H9 (cell line): ENCODE measurements around the gene FMO2. TPM values are rescaled to one million over a fixed set of nuclear protein-coding genes. Genes with fewer than 3 reads are reported as not detected.

ENCODE experiments used
- DNase-seq: peaks from one replicate; pipeline ENCODE4 v3.0.0-alpha.2; 2017
- H2AFZ ChIP-seq: one replicate; pipeline ENCODE4 v1.6.1; 2013; ENCODE audit warnings: mild to moderate bottlenecking, low read length, control low read depth, moderate library complexity
- H2AK5ac ChIP-seq: 2 replicates; pipeline ENCODE4 v1.6.1; 2013; ENCODE audit warnings: low read length, control low read depth, mixed read lengths; ENCODE audit not compliant: insufficient read length
- H2BK120ac ChIP-seq: one replicate; pipeline ENCODE4 v1.6.1; 2013; ENCODE audit warnings: low read depth, mild to moderate bottlenecking, low read length, control low read depth, inconsistent platforms; ENCODE audit not compliant: poor library complexity, severe bottlenecking
- H2BK12ac ChIP-seq: 2 replicates; pipeline ENCODE4 v1.6.1; 2013; ENCODE audit warnings: low read length, control low read depth, mixed read lengths, low read depth; ENCODE audit not compliant: insufficient read length
- H2BK15ac ChIP-seq: 2 replicates; pipeline ENCODE4 v1.6.1; 2013; ENCODE audit warnings: low read depth, low read length, control low read depth
- H2BK20ac ChIP-seq: one replicate; pipeline ENCODE4 v1.6.1; 2013; ENCODE audit warnings: low read depth, mild to moderate bottlenecking, low read length, control low read depth, inconsistent platforms; ENCODE audit not compliant: poor library complexity, severe bottlenecking
- H2BK5ac ChIP-seq: 2 replicates; pipeline ENCODE4 v1.6.1; 2013; ENCODE audit warnings: low read length, control low read depth, mixed read lengths; ENCODE audit not compliant: insufficient read length
- H3K14ac ChIP-seq: 2 replicates; pipeline ENCODE4 v1.6.1; 2013; ENCODE audit warnings: low read length, control low read depth; ENCODE audit not compliant: insufficient read depth
- H3K18ac ChIP-seq: 2 replicates; pipeline ENCODE4 v1.6.1; 2013; ENCODE audit warnings: low read depth, mild to moderate bottlenecking, mixed read lengths, low read length, control low read depth; ENCODE audit not compliant: insufficient read length
- H3K23ac ChIP-seq: 2 replicates; pipeline ENCODE4 v1.6.1; 2013; ENCODE audit warnings: low read length, control low read depth, mixed read lengths, low read depth; ENCODE audit not compliant: insufficient read length
- H3K23me2 ChIP-seq: 2 replicates; pipeline ENCODE4 v1.6.1; 2013; ENCODE audit warnings: low read depth, mild to moderate bottlenecking, mixed read lengths, low read length, control low read depth; ENCODE audit not compliant: insufficient read length, poor library complexity, severe bottlenecking
- H3K27ac ChIP-seq: 2 replicates; pipeline ENCODE4 v1.5.1; 2013; ENCODE audit warnings: low read length, control low read depth, mixed read lengths, low read depth; ENCODE audit not compliant: insufficient read length
- H3K27me3 ChIP-seq: 2 replicates; pipeline ENCODE4 v1.6.1; 2013; ENCODE audit warnings: low read length, control low read depth, inconsistent platforms; ENCODE audit not compliant: insufficient read depth
- H3K4ac ChIP-seq: 2 replicates; pipeline ENCODE4 v1.6.1; 2013; ENCODE audit warnings: low read depth, mild to moderate bottlenecking, control low read depth, inconsistent platforms, low read length, moderate library complexity
- H3K4me1 ChIP-seq: 2 replicates; pipeline ENCODE4 v1.6.1; 2013; ENCODE audit warnings: low read length, control low read depth, inconsistent platforms; ENCODE audit not compliant: insufficient read depth
- H3K4me2 ChIP-seq: 2 replicates; pipeline ENCODE4 v1.6.1; 2013; ENCODE audit warnings: low read length, control low read depth, mixed read lengths; ENCODE audit not compliant: insufficient read length, insufficient read depth
- H3K56ac ChIP-seq: 2 replicates; pipeline ENCODE4 v1.6.1; 2013; ENCODE audit warnings: low read depth, mild to moderate bottlenecking, mixed read lengths, low read length, control low read depth; ENCODE audit not compliant: insufficient read length
- H3K79me1 ChIP-seq: 2 replicates; pipeline ENCODE4 v1.6.1; 2013; ENCODE audit warnings: low read depth, mild to moderate bottlenecking, moderate library complexity, low read length, control low read depth, inconsistent platforms; ENCODE audit not compliant: insufficient read depth, poor library complexity, severe bottlenecking
- H3K79me2 ChIP-seq: 2 replicates; pipeline ENCODE4 v1.6.1; 2013; ENCODE audit warnings: low read length, control low read depth, inconsistent platforms; ENCODE audit not compliant: insufficient read depth
- H3K9ac ChIP-seq: 2 replicates; pipeline ENCODE4 v1.6.1; 2013; ENCODE audit warnings: low read length, control low read depth, mixed read lengths; ENCODE audit not compliant: insufficient read length; ENCODE audit errors: extremely low read depth
- H3K9me3 ChIP-seq: one replicate; pipeline ENCODE4 v1.6.1; 2013; ENCODE audit warnings: low read depth, low read length, inconsistent platforms; ENCODE audit not compliant: control insufficient read depth
- H3T11ph ChIP-seq: one replicate; pipeline ENCODE4 v1.6.1; 2013; ENCODE audit warnings: mild to moderate bottlenecking, low read length, control low read depth, inconsistent platforms
- H4K20me1 ChIP-seq: one replicate; pipeline ENCODE4 v1.6.1; 2013; ENCODE audit not compliant: control insufficient read depth, insufficient read length, insufficient read depth
- H4K5ac ChIP-seq: 2 replicates; pipeline ENCODE4 v1.6.1; 2013; ENCODE audit warnings: low read depth, mild to moderate bottlenecking, mixed read lengths, low read length, control low read depth; ENCODE audit not compliant: insufficient read length
- H4K8ac ChIP-seq: replicated peaks from 2 replicates; pipeline ENCODE4 v1.6.1; 2013; ENCODE audit warnings: low read length, control low read depth, mixed read lengths, low read depth; ENCODE audit not compliant: insufficient read length
- H4K91ac ChIP-seq: 2 replicates; pipeline ENCODE4 v1.6.1; 2013; ENCODE audit warnings: low read depth, mild to moderate bottlenecking, moderate library complexity, mixed read lengths, low read length, control low read depth; ENCODE audit not compliant: insufficient read length
- H3K27ac Mint-ChIP-seq, 3 experiments: 2 replicates in 2 of 3; 3 replicates in 1 of 3; pipeline ENCODE4 v1.8.0; 2020 to 2021; ENCODE audit warnings: mixed read lengths in 3 of 3, mild to moderate bottlenecking in 1 of 3, moderate library complexity in 1 of 3
- H3K27me3 Mint-ChIP-seq: 2 replicates; pipeline ENCODE4 v1.8.0; 2021; ENCODE audit warnings: low read depth, mild to moderate bottlenecking, moderate library complexity, mixed read lengths
- H3K36me3 Mint-ChIP-seq, 3 experiments: 2 replicates in 2 of 3; 3 replicates in 1 of 3; pipeline ENCODE4 v1.8.0; 2020 to 2021; ENCODE audit warnings: low read depth in 3 of 3, mixed read lengths in 3 of 3; ENCODE audit not compliant: insufficient read depth in 1 of 3
- H3K4me1 Mint-ChIP-seq, 2 experiments: 2 replicates each; pipeline ENCODE4 v1.8.0; 2020; ENCODE audit warnings: mixed read lengths in 2 of 2
- H3K4me3 Mint-ChIP-seq, 2 experiments: 2 replicates in 1 of 2; 3 replicates in 1 of 2; pipeline ENCODE4 v1.8.0; 2020 to 2021; ENCODE audit warnings: mild to moderate bottlenecking in 2 of 2, mixed read lengths in 2 of 2, moderate library complexity in 1 of 2
- H3K9me3 Mint-ChIP-seq, 2 experiments: 2 replicates in 1 of 2; 3 replicates in 1 of 2; pipeline ENCODE4 v1.8.0; 2020; ENCODE audit warnings: mild to moderate bottlenecking in 2 of 2, mixed read lengths in 2 of 2, moderate library complexity in 1 of 2
- WGBS: extraction: QIAGEN DNeasy Blood & Tissue Kit; methylation state at CpG from one replicate; pipeline ENCODE4 v1.1.7; 2013; ENCODE audit warnings: missing lambda C conversion rate, low lambda C conversion rate, mixed read lengths; ENCODE audit not compliant: insufficient read length; ENCODE audit errors: extremely low coverage; 5-methylcytosine and 5-hydroxymethylcytosine counted together
- total RNA-seq: library from RNA; stranded (reverse); gene quantifications from 2 replicates; pipeline ENCODE4 v1.2.1, GENCODE V29; 2021
- TF ChIP-seq, protein P1 (sequence below): fragments of 200-600 bp; sonication (generic); conservative IDR thresholded peaks from 3 replicates; pipeline ENCODE4 v1.8.0; 2021; ENCODE audit warnings: antibody characterized with exemption, mild to moderate bottlenecking

The FMO2 gene
- total RNA-seq, 1 experiment from 2014 or later: not detected

DNA sequence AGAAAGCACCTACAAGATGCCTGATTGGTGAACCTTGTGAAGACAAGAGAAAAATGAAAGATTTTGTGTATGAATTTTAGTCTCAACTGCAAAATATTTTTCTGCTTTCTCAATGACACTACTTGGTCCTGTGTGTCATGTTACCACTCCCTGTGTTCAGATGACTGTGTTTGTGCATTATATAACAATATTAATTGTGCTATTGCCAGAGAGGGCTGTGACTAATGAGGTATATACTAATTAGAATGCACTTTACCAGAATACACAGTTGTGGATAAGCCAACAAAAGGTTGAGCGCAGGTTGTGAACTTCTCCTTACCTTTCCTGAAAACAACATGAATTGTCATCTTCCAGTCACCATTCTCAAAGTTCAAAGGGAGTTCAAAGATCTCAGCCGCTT lies 17.3 kb upstream of the FMO2 start:
- TF ChIP-seq, protein P1, sequence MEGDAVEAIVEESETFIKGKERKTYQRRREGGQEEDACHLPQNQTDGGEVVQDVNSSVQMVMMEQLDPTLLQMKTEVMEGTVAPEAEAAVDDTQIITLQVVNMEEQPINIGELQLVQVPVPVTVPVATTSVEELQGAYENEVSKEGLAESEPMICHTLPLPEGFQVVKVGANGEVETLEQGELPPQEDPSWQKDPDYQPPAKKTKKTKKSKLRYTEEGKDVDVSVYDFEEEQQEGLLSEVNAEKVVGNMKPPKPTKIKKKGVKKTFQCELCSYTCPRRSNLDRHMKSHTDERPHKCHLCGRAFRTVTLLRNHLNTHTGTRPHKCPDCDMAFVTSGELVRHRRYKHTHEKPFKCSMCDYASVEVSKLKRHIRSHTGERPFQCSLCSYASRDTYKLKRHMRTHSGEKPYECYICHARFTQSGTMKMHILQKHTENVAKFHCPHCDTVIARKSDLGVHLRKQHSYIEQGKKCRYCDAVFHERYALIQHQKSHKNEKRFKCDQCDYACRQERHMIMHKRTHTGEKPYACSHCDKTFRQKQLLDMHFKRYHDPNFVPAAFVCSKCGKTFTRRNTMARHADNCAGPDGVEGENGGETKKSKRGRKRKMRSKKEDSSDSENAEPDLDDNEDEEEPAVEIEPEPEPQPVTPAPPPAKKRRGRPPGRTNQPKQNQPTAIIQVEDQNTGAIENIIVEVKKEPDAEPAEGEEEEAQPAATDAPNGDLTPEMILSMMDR: no peak
- Histone ChIP-seq H2BK12ac (no peak overlapping the region), H3K79me1 (no peaks in the 10 kb centered on the region), H4K91ac (no peak overlapping the region), H2BK15ac (no peak overlapping the region), H2AK5ac (no peak overlapping the region), H3K23ac (no peak overlapping the region), H3K27me3 (no peaks in the 10 kb centered on the region), H3K9ac (no peak overlapping the region), H3K4me2 (no peak overlapping the region), H4K8ac (no peak overlapping the region), H3K9me3 (no peaks in the 10 kb centered on the region), H3K4ac (no peak overlapping the region), H3K4me1 (no peaks in the 10 kb centered on the region), H2BK5ac (no peak overlapping the region), H3K79me2 (no peaks in the 10 kb centered on the region), H2AFZ (no peak overlapping the region), H3K23me2 (no peaks in the 10 kb centered on the region), H3T11ph (no peak overlapping the region), H3K14ac (no peak overlapping the region), H2BK120ac (no peak overlapping the region), H3K18ac (no peak overlapping the region), H3K27ac (no peak overlapping the region), H3K56ac (no peak overlapping the region), H2BK20ac (no peak overlapping the region), H4K20me1 (no peaks in the 10 kb centered on the region), H4K5ac (no peak overlapping the region)
- DNase-seq: no peak
- H3K9me3 Mint-ChIP-seq: no peaks in the 10 kb centered on the region
- no peaks in the 10 kb centered on the region for H3K4me1 Mint-ChIP-seq
- no peak overlapping the region for H3K27ac Mint-ChIP-seq
- no peak overlapping the region for H3K4me3 Mint-ChIP-seq
- no CpG with 5 or more reads among the region's 2 CpGs for WGBS
- H3K36me3 Mint-ChIP-seq: no peaks in the 10 kb centered on the region; a peak in 1 of 7 replicates
- no peaks in the 10 kb centered on the region for H3K27me3 Mint-ChIP-seq
